K562 (cell line): Measurements from ENCODE around the gene COL23A1. TPM values are rescaled to one million over a fixed set of nuclear protein-coding genes. Genes with fewer than 3 reads are reported as not detected.

Experiments used
- ASH1L ChIP-seq: fragments of 450-650 bp; IDR thresholded peaks from 2 replicates; pipeline ENCODE4 v1.6.1; 2018; ENCODE audit warnings: borderline replicate concordance, mild to moderate bottlenecking, low read depth; ENCODE audit not compliant: partially characterized antibody
- BHLHE40 ChIP-seq: IDR thresholded peaks from 2 replicates; pipeline ENCODE4 v1.6.1; 2011; ENCODE audit warnings: low read length, improper control_type of control experiment
- BRCA1 ChIP-seq, 2 experiments: fragments of 450-650 bp in 1 of 2; sonication (generic) in 1 of 2; formaldehyde crosslinking in 1 of 2; IDR thresholded peaks; 2 replicates each; pipeline versions ENCODE4 v1.5.0 to v1.6.1; 2017 to 2020; ENCODE audit warnings: mild to moderate bottlenecking in 1 of 2, missing genetic modification reagents in 1 of 2
- CHD1 ChIP-seq: fragments of 200-600 bp; sonication (generic); IDR thresholded peaks from one replicate; pipeline ENCODE4 v1.6.1; 2012; ENCODE audit warnings: mild to moderate bottlenecking, moderate library complexity, low read length, inconsistent platforms
- ELF4 ChIP-seq: fragments of 450-650 bp; formaldehyde crosslinking; IDR thresholded peaks from 2 replicates; pipeline ENCODE4 v1.4.0; 2022; ENCODE audit warnings: missing genetic modification characterization
- FOXP1 ChIP-seq: sonication (generic); formaldehyde crosslinking; IDR thresholded peaks from 2 replicates; pipeline ENCODE4 v1.8.0; 2022; ENCODE audit warnings: mild to moderate bottlenecking, missing genetic modification reagents
- GATA2 ChIP-seq: sonication (generic); formaldehyde crosslinking; IDR thresholded peaks from 2 replicates; pipeline ENCODE4 v1.4.0; 2020; ENCODE audit warnings: mild to moderate bottlenecking, missing genetic modification reagents
- GTF2A2 ChIP-seq: IDR thresholded peaks from 2 replicates; pipeline ENCODE4 v1.6.1; 2016; ENCODE audit warnings: mild to moderate bottlenecking, missing genetic modification characterization, missing compliant biosample characterization
- L3MBTL2 ChIP-seq: fragments of 450-650 bp; IDR thresholded peaks from 2 replicates; pipeline ENCODE4 v1.6.1; 2016; ENCODE audit warnings: mild to moderate bottlenecking, moderate library complexity
- NCOA1 ChIP-seq: fragments of 450-650 bp; IDR thresholded peaks from 2 replicates; pipeline ENCODE4 v1.6.1; 2016; ENCODE audit warnings: low read depth
- PHF8 ChIP-seq: fragments of 200-600 bp; sonication (generic); IDR thresholded peaks from 2 replicates; pipeline ENCODE4 v1.6.1; 2012; ENCODE audit warnings: mixed run types, mild to moderate bottlenecking, inconsistent platforms, low read length, moderate library complexity, borderline replicate concordance
- TBP ChIP-seq: optimal IDR thresholded peaks from 2 replicates; pipeline ENCODE3; 2011; ENCODE audit warnings: low read depth, low read length, improper control_type of control experiment
- ZNF644 ChIP-seq: fragments of 200-800 bp; sonication (Bioruptor generic); IDR thresholded peaks from 2 replicates; pipeline ENCODE4 v1.6.1; 2016; ENCODE audit warnings: low read depth, missing genetic modification characterization, missing compliant biosample characterization
- ZSCAN29 ChIP-seq: fragments of 450-650 bp; IDR thresholded peaks from 2 replicates; pipeline ENCODE4 v1.6.1; 2017
- polyA plus RNA-seq, 8 experiments: library from polyadenylated mRNA; depleted of rRNA in 4 of 8; stranded (reverse) in 5 of 8; unstranded in 3 of 8; fragments of >200 nt; fragmentation: Nextera tagmentation in 2 of 8; fragmentation: Illumina TruSeq in 1 of 8; extraction: Ambion mirVana in 2 of 8; extraction: Trizol in 1 of 8; gene quantifications; 2 replicates each; pipeline versions ENCODE4 v1.2.1 to v1.2.3, GENCODE V29; 2011 to 2014; ENCODE audit warnings: inconsistent platforms in 1 of 8, missing spikeins in 1 of 8
- total RNA-seq, 7 experiments: library from RNA; depleted of rRNA in 6 of 7; stranded (reverse); fragments of >200 nt in 6 of 7; fragmentation: Illumina TruSeq in 2 of 7; extraction: Trizol in 2 of 7; gene quantifications; 2 replicates each; pipeline versions ENCODE4 v1.2.1 to v1.2.3, GENCODE V29; 2011 to 2021; ENCODE audit warnings: low replicate concordance in 1 of 7
- TF ChIP-seq, protein P1 (sequence below), 2 experiments: fragments of 450-650 bp in 1 of 2; sonication (generic) in 1 of 2; formaldehyde crosslinking in 1 of 2; IDR thresholded peaks; 2 replicates each; pipeline versions ENCODE4 v1.7.1 to v1.9.0; 2016 to 2022; ENCODE audit warnings: inconsistent platforms in 1 of 2, mild to moderate bottlenecking in 1 of 2, missing genetic modification reagents in 1 of 2
- TF ChIP-seq, protein P2 (sequence below): fragments of 450-650 bp; IDR thresholded peaks from 2 replicates; pipeline ENCODE4 v1.6.1; 2016; ENCODE audit warnings: borderline replicate concordance
- TF ChIP-seq, protein P3 (sequence below): fragments of 250-450 bp; sonication (Bioruptor Pico); IDR thresholded peaks from 2 replicates; pipeline ENCODE4 v1.5.0; 2021

The COL23A1 gene
- total and polyA plus RNA-seq, 9 of the 15 experiments (the other 6 are each of a cell fraction or from before 2014, with no cell fraction given) = 0.09 TPM; not detected in 8

DNA sequence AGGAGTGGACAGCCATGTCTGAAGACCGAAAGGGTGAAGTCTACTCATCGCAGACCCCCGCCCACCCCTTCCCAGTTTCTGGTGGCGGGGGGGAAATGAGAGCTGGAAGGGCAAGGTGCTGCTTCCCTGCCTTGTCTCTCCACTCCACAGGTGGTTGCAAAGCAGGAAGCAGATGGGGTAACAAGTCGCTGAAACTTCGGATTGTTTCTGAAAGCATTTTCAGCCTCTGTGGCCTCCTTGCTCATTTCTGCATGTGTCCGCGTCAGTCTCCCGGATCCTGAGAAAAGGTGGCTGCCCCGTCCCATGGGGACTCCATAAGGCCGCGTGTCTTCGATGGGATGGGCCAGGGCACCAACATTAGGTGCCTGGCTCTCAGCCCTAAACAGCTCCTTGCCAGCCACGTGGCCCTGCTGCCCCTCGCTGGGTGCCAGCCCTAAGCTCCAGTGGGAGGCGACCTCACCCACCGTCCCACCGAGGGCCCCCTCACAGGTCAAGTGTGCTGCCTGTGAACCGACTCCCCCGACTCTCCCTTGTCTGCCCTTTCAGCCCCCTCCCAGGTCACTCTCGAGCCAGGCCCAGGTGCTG, 358.6 kb downstream of the COL23A1 start (continued):
- TF ChIP-seq, protein P1, sequence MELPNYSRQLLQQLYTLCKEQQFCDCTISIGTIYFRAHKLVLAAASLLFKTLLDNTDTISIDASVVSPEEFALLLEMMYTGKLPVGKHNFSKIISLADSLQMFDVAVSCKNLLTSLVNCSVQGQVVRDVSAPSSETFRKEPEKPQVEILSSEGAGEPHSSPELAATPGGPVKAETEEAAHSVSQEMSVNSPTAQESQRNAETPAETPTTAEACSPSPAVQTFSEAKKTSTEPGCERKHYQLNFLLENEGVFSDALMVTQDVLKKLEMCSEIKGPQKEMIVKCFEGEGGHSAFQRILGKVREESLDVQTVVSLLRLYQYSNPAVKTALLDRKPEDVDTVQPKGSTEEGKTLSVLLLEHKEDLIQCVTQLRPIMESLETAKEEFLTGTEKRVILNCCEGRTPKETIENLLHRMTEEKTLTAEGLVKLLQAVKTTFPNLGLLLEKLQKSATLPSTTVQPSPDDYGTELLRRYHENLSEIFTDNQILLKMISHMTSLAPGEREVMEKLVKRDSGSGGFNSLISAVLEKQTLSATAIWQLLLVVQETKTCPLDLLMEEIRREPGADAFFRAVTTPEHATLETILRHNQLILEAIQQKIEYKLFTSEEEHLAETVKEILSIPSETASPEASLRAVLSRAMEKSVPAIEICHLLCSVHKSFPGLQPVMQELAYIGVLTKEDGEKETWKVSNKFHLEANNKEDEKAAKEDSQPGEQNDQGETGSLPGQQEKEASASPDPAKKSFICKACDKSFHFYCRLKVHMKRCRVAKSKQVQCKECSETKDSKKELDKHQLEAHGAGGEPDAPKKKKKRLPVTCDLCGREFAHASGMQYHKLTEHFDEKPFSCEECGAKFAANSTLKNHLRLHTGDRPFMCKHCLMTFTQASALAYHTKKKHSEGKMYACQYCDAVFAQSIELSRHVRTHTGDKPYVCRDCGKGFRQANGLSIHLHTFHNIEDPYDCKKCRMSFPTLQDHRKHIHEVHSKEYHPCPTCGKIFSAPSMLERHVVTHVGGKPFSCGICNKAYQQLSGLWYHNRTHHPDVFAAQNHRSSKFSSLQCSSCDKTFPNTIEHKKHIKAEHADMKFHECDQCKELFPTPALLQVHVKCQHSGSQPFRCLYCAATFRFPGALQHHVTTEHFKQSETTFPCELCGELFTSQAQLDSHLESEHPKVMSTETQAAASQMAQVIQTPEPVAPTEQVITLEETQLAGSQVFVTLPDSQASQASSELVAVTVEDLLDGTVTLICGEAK (IDR thresholded peaks at IDR 0.05) = peak; percentile 32; the same call in 1 of the 2 replicates
- TF ChIP-seq, protein P1 (CRISPR knock-in tag; IDR thresholded peaks at IDR 0.05) = no peak
- TF ChIP-seq ELF4 (CRISPR knock-in tag) = no peak
- TF ChIP-seq BRCA1 (IDR thresholded peaks at IDR 0.05) = no peak
- no peak for TF ChIP-seq BRCA1 (CRISPR knock-in tag; IDR thresholded peaks at IDR 0.05)
- TF ChIP-seq TBP = peak; percentile 6
- TF ChIP-seq NCOA1 = no peak
- no peak for TF ChIP-seq ZNF644 (tag)
- no peak for TF ChIP-seq ZSCAN29
- TF ChIP-seq, protein P2, sequence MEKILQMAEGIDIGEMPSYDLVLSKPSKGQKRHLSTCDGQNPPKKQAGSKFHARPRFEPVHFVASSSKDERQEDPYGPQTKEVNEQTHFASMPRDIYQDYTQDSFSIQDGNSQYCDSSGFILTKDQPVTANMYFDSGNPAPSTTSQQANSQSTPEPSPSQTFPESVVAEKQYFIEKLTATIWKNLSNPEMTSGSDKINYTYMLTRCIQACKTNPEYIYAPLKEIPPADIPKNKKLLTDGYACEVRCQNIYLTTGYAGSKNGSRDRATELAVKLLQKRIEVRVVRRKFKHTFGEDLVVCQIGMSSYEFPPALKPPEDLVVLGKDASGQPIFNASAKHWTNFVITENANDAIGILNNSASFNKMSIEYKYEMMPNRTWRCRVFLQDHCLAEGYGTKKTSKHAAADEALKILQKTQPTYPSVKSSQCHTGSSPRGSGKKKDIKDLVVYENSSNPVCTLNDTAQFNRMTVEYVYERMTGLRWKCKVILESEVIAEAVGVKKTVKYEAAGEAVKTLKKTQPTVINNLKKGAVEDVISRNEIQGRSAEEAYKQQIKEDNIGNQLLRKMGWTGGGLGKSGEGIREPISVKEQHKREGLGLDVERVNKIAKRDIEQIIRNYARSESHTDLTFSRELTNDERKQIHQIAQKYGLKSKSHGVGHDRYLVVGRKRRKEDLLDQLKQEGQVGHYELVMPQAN = peak; percentile 61; the same call in 1 of the 2 replicates
- no peak for TF ChIP-seq L3MBTL2
- peak; percentile 79 for TF ChIP-seq CHD1
- TF ChIP-seq ASH1L = no peak
- no peak for TF ChIP-seq BHLHE40
- TF ChIP-seq, protein P3, sequence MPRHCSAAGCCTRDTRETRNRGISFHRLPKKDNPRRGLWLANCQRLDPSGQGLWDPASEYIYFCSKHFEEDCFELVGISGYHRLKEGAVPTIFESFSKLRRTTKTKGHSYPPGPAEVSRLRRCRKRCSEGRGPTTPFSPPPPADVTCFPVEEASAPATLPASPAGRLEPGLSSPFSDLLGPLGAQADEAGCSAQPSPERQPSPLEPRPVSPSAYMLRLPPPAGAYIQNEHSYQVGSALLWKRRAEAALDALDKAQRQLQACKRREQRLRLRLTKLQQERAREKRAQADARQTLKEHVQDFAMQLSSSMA (CRISPR knock-in tag) = no peak
- TF ChIP-seq FOXP1 (CRISPR knock-in tag) = 0 out of 2 replicates have a peak, but pooled peaks have one; percentile 36
- TF ChIP-seq GTF2A2 (tag) = no peak
- no peak for TF ChIP-seq PHF8
- no peak for TF ChIP-seq GATA2 (CRISPR knock-in tag)
